DOHH2 (cell line): ENCODE results near the gene CBLB.

Experiments
- H3F3A ChIP-seq: fragments of 200-600 bp; sonication (generic), shearing (Covaris generic); 2 replicates; pipeline ENCODE4 v1.6.0; 2016; ENCODE audit warnings: antibody characterized with exemption, mild to moderate bottlenecking; ENCODE audit not compliant: control insufficient read depth, insufficient read depth
- H3K27ac ChIP-seq: fragments of 200-600 bp; sonication (generic); 2 replicates; pipeline ENCODE4 v1.5.1; 2014; ENCODE audit warnings: low read depth, mild to moderate bottlenecking, low read length, moderate library complexity
- H3K27me3 ChIP-seq: fragments of 200-600 bp; sonication (generic); 2 replicates; pipeline ENCODE4 v1.6.1; 2014; ENCODE audit warnings: mild to moderate bottlenecking, low read length, mixed read lengths; ENCODE audit not compliant: control insufficient read depth
- H3K36me3 ChIP-seq: fragments of 200-600 bp; sonication (generic); 2 replicates; pipeline ENCODE4 v1.6.1; 2014; ENCODE audit warnings: mild to moderate bottlenecking, low read length, moderate library complexity, mixed read lengths; ENCODE audit not compliant: control insufficient read depth
- H3K4me1 ChIP-seq: fragments of 200-600 bp; sonication (generic); 2 replicates; pipeline ENCODE4 v1.6.1; 2014; ENCODE audit warnings: mild to moderate bottlenecking, low read length, mixed read lengths; ENCODE audit not compliant: control insufficient read depth
- H3K4me2 ChIP-seq: fragments of 200-600 bp; sonication (generic); 2 replicates; pipeline ENCODE4 v1.6.0; 2014; ENCODE audit warnings: mild to moderate bottlenecking, low read length, moderate library complexity
- H3K4me3 ChIP-seq: fragments of 200-600 bp; sonication (generic); 2 replicates; pipeline ENCODE4 v1.5.1; 2014; ENCODE audit warnings: mild to moderate bottlenecking, low read length, mixed read lengths
- H3K79me2 ChIP-seq: fragments of 200-600 bp; sonication (generic); 2 replicates; pipeline ENCODE4 v1.6.1; 2014; ENCODE audit warnings: mild to moderate bottlenecking, low read length, mixed read lengths; ENCODE audit not compliant: control insufficient read depth
- H3K9me2 ChIP-seq: fragments of 200-600 bp; sonication (generic); replicated peaks from 2 replicates; pipeline ENCODE4 v1.6.1; 2014; ENCODE audit warnings: mild to moderate bottlenecking, low read length, mixed read lengths; ENCODE audit not compliant: control insufficient read depth
- H3K9me3 ChIP-seq: fragments of 200-600 bp; sonication (generic); 2 replicates; pipeline ENCODE4 v1.6.1; 2014; ENCODE audit warnings: antibody characterized with exemption, low read length, mixed read lengths; ENCODE audit not compliant: control insufficient read depth, insufficient read depth
- H4K20me1 ChIP-seq: fragments of 200-600 bp; sonication (generic); 2 replicates; pipeline ENCODE4 v1.6.0; 2014; ENCODE audit warnings: low read depth, mild to moderate bottlenecking, antibody characterized with exemption, low read length, moderate library complexity; ENCODE audit not compliant: control insufficient read depth, insufficient read depth
- CTCF ChIP-seq: fragments of 200-600 bp; sonication (generic); IDR thresholded peaks from one replicate; pipeline ENCODE4 v1.5.1; 2014; ENCODE audit warnings: antibody characterized with exemption, mild to moderate bottlenecking, low read depth, low read length; ENCODE audit not compliant: poor library complexity, severe bottlenecking
- EZH2phosphoT487 ChIP-seq: fragments of 200-600 bp; sonication (generic); IDR thresholded peaks from 2 replicates; pipeline ENCODE4 v1.6.1; 2017; ENCODE audit warnings: borderline replicate concordance, mild to moderate bottlenecking, antibody characterized with exemption, low read length, moderate library complexity, mixed read lengths

CBLB gene

DNA sequence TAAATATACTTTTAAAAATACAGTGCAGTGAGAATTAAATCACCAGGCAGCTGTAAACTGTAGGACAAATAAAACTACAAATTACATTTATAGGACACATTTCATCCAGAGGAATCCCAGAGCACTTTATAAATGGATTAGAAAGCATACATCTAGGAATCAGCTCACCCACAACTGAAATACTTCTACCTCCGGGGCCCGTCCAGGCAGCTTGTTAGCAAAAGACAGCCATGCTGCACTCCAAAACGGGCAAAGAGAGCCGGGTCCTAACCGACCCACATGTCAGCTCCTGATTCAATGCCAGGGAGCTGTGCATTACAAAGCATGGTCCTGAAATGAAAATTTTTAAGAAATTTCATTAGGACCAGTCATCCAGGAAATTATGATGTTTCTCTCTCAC lies 234.1 kb downstream of the CBLB start:
- H3K9me3 ChIP-seq: no peaks in the 10 kb centered on the region
- TF ChIP-seq CTCF: no peak
- no peak for TF ChIP-seq EZH2phosphoT487
- no peaks in the 10 kb centered on the region for H3K27me3 ChIP-seq
- no peak overlapping the region for H3K4me2 ChIP-seq
- H3K36me3 ChIP-seq: no peaks in the 10 kb centered on the region
- no peaks in the 10 kb centered on the region for H3K79me2 ChIP-seq
- no peak overlapping the region for H3K27ac ChIP-seq
- H3K9me2 ChIP-seq: no peaks in the 10 kb centered on the region
- no peak overlapping the region for H3K4me3 ChIP-seq
- no peaks in the 10 kb centered on the region for H3K4me1 ChIP-seq
- H4K20me1 ChIP-seq: no peaks in the 10 kb centered on the region
- H3F3A ChIP-seq: no peaks in the 10 kb centered on the region

DNA sequence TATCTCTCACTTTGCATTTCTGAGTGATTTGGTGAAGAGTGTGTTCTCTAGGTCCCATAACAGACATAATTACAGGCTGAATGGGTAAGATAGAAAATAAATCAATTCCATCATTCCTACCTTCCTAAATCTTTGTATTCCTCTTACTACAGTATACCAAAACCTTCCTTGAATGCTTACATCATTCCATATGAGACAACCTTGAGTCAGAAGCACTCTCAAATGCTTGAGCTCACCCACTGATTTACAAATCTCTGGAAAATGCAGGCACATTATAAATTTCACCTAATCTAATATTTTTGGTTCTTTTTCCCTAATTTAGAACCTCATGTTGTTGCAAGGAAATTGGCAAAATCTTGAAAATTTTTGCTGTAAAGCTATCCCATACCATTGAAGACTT lies 239.1 kb downstream of the CBLB start:
- Histone ChIP-seq H4K20me1 (no peaks in the 10 kb centered on the region), H3K27ac (no peak overlapping the region), H3F3A (no peaks in the 10 kb centered on the region), H3K4me1 (no peaks in the 10 kb centered on the region), H3K27me3 (no peaks in the 10 kb centered on the region), H3K4me2 (no peak overlapping the region), H3K79me2 (no peaks in the 10 kb centered on the region), H3K9me2 (no peaks in the 10 kb centered on the region), H3K9me3 (no peaks in the 10 kb centered on the region), H3K36me3 (no peaks in the 10 kb centered on the region), H3K4me3 (no peak overlapping the region)
- no peak for TF ChIP-seq CTCF
- TF ChIP-seq EZH2phosphoT487: no peak

- H3K4me3 ChIP-seq: no peak overlapping the region
Measured at GRCh38 chr3:105626739-105627138, 242.1 kb downstream of the CBLB start.

More at GRCh38 chr3:105626739-105627138, 242.1 kb downstream of the CBLB start:
- no peaks in the 10 kb centered on the region for H3F3A ChIP-seq
- TF ChIP-seq CTCF (no peak), EZH2phosphoT487 (no peak)
- H3K79me2 ChIP-seq: no peaks in the 10 kb centered on the region
- no peaks in the 10 kb centered on the region for H3K36me3 ChIP-seq
- no peaks in the 10 kb centered on the region for H4K20me1 ChIP-seq
- H3K4me2 ChIP-seq: no peak overlapping the region
- no peaks in the 10 kb centered on the region for H3K9me3 ChIP-seq
- no peak overlapping the region for H3K27ac ChIP-seq
- H3K27me3 ChIP-seq: no peaks in the 10 kb centered on the region
- no peaks in the 10 kb centered on the region for H3K4me1 ChIP-seq
- no peaks in the 10 kb centered on the region for H3K9me2 ChIP-seq
